ENCODE measurements around the gene HDAC4. TPM values are rescaled to one million over a fixed set of nuclear protein-coding genes. Genes with fewer than 3 reads are reported as not detected.

The HDAC4 gene
- total RNA-seq, 2 experiments from 2014 or later, result 25.2 to 65.1 TPM

- Mint-ChIP-seq H3K9me3 (ENCODE audit: low read depth) (no peaks in the 10 kb centered on the region), H3K4me1 (peaks cover 16% of the 10 kb centered on the region), H3K27me3 (peaks cover 3% of the 10 kb centered on the region), H3K36me3 (peaks cover 7% of the 10 kb centered on the region), H3K4me3 (no peak overlapping the region), H3K27ac (no peak overlapping the region)
- CTCF ChIA-PET, result interaction anchor here (0.9 kb wide), 1 partner anchor 23 kb away, joined by 4 read pairs; no protein-coding TSS in a partner anchor
- ATAC-seq, result no peak
- no peak for DNase-seq
Observed at GRCh38 chr2:239344857-239345216, 56.0 kb downstream of the HDAC4 start.

GRCh38 chr2:239343946-239344856 lies 56.6 kb downstream of the HDAC4 start:
- ATAC-seq, result no peak
- CTCF ChIA-PET, result interaction anchor here (0.9 to 1.1 kb wide), 2 partner anchors 8 to 22 kb away, joined by 3 to 4 read pairs; no protein-coding TSS in a partner anchor
- Mint-ChIP-seq H3K4me3 (no peak overlapping the region), H3K27ac (no peak overlapping the region), H3K36me3 (peaks cover 2% of the 10 kb centered on the region), H3K9me3 (ENCODE audit: low read depth) (no peaks in the 10 kb centered on the region), H3K4me1 (peaks cover 23% of the 10 kb centered on the region), H3K27me3 (peaks cover 3% of the 10 kb centered on the region)
- no peak for DNase-seq

- CTCF ChIA-PET, result interaction anchor here (1.1 kb wide), 1 partner anchor 9 kb away, joined by 3 read pairs; no protein-coding TSS in a partner anchor
- DNase-seq, result no peak
Observed at GRCh38 chr2:239343460-239343859, 57.4 kb downstream of the HDAC4 start.

GRCh38 chr2:239341840-239342239 lies 59.0 kb downstream of the HDAC4 start:
- DNase-seq (no peak), ATAC-seq (no peak)
- peaks cover 32% of the 10 kb centered on the region for H3K4me1 Mint-ChIP-seq
- no peaks in the 10 kb centered on the region for H3K9me3 Mint-ChIP-seq (ENCODE audit: low read depth)
- H3K27me3 Mint-ChIP-seq, result peaks cover 6% of the 10 kb centered on the region
- H3K36me3 Mint-ChIP-seq, result peaks cover 10% of the 10 kb centered on the region
- H3K4me3 Mint-ChIP-seq, result no peak overlapping the region
- no peak overlapping the region for H3K27ac Mint-ChIP-seq
- CTCF ChIA-PET, result no interaction called here

More at GRCh38 chr2:239343460-239343859, 57.4 kb downstream of the HDAC4 start:
- Mint-ChIP-seq H3K27ac (no peak overlapping the region), H3K4me1 (peaks cover 29% of the 10 kb centered on the region), H3K36me3 (peaks cover 2% of the 10 kb centered on the region), H3K4me3 (no peak overlapping the region), H3K27me3 (peaks cover 3% of the 10 kb centered on the region), H3K9me3 (ENCODE audit: low read depth) (no peaks in the 10 kb centered on the region)
- no peak for ATAC-seq

GRCh38 chr2:239341146-239341732 lies 59.6 kb downstream of the HDAC4 start:
- DNase-seq (no peak), ATAC-seq (no peak)
- CTCF ChIA-PET, result no interaction called here
- Mint-ChIP-seq H3K27ac (no peak overlapping the region), H3K27me3 (peaks cover 6% of the 10 kb centered on the region), H3K4me3 (no peak overlapping the region), H3K9me3 (ENCODE audit: low read depth) (no peaks in the 10 kb centered on the region), H3K36me3 (peaks cover 11% of the 10 kb centered on the region), H3K4me1 (peaks cover 32% of the 10 kb centered on the region)

- peak overlapping the region; percentile 54 for H3K27ac Mint-ChIP-seq
- H3K9me3 Mint-ChIP-seq (ENCODE audit: low read depth), result no peaks in the 10 kb centered on the region
- ATAC-seq, result peak; percentile 84
- DNase-seq, result peak; percentile 85
- peaks cover 6% of the 10 kb centered on the region for H3K27me3 Mint-ChIP-seq
- H3K4me3 Mint-ChIP-seq, result peak overlapping the region; percentile 8
- peaks cover 32% of the 10 kb centered on the region for H3K4me1 Mint-ChIP-seq
- CTCF ChIA-PET, result interaction anchor here (0.9 kb wide), 1 partner anchor 18 kb away, joined by 3 read pairs; no protein-coding TSS in a partner anchor
- peaks cover 14% of the 10 kb centered on the region for H3K36me3 Mint-ChIP-seq
Observed at GRCh38 chr2:239339726-239340601, 60.9 kb downstream of the HDAC4 start.

GRCh38 chr2:239339241-239339640 lies 61.6 kb downstream of the HDAC4 start:
- ATAC-seq, result no peak
- peak overlapping the region; percentile 8 for H3K4me3 Mint-ChIP-seq
- peak overlapping the region; percentile 54 for H3K27ac Mint-ChIP-seq

GRCh38 chr2:239337877-239338484 lies 62.8 kb downstream of the HDAC4 start:
- DNase-seq (no peak), ATAC-seq (no peak)
- Mint-ChIP-seq H3K27ac (no peak overlapping the region), H3K4me1 (peaks cover 32% of the 10 kb centered on the region), H3K4me3 (no peak overlapping the region), H3K36me3 (peaks cover 14% of the 10 kb centered on the region), H3K27me3 (peaks cover 6% of the 10 kb centered on the region), H3K9me3 (ENCODE audit: low read depth) (no peaks in the 10 kb centered on the region)
- CTCF ChIA-PET, result no interaction called here

More at GRCh38 chr2:239339241-239339640, 61.6 kb downstream of the HDAC4 start:
- Mint-ChIP-seq H3K4me1 (peaks cover 32% of the 10 kb centered on the region), H3K9me3 (ENCODE audit: low read depth) (no peaks in the 10 kb centered on the region), H3K27me3 (peaks cover 6% of the 10 kb centered on the region), H3K36me3 (peaks cover 14% of the 10 kb centered on the region)
- CTCF ChIA-PET, result no interaction called here
- no peak for DNase-seq

- Mint-ChIP-seq H3K9me3 (ENCODE audit: low read depth) (no peaks in the 10 kb centered on the region), H3K4me1 (peaks cover 32% of the 10 kb centered on the region), H3K27me3 (peaks cover 6% of the 10 kb centered on the region), H3K4me3 (no peak overlapping the region), H3K36me3 (peaks cover 14% of the 10 kb centered on the region), H3K27ac (no peak overlapping the region)
- CTCF ChIA-PET, result no interaction called here
- no peak for ATAC-seq
- no peak for DNase-seq
Observed at GRCh38 chr2:239337122-239337876, 63.5 kb downstream of the HDAC4 start.

GRCh38 chr2:239331560-239331959 lies 69.3 kb downstream of the HDAC4 start:
- Mint-ChIP-seq H3K9me3 (ENCODE audit: low read depth) (no peaks in the 10 kb centered on the region), H3K27ac (no peak overlapping the region), H3K27me3 (no peaks in the 10 kb centered on the region), H3K4me1 (peaks cover 37% of the 10 kb centered on the region), H3K36me3 (peaks cover 5% of the 10 kb centered on the region), H3K4me3 (no peak overlapping the region)
- CTCF ChIA-PET, result interaction anchor here (1.0 to 1.8 kb wide), 3 partner anchors 13 to 64 kb away, joined by 3 to 4 read pairs (median 3); no protein-coding TSS in a partner anchor
- ATAC-seq, result no peak
- DNase-seq, result peak; percentile 12

- Mint-ChIP-seq H3K4me1 (peaks cover 43% of the 10 kb centered on the region), H3K27ac (peak overlapping the region; percentile 56), H3K4me3 (no peak overlapping the region), H3K27me3 (no peaks in the 10 kb centered on the region), H3K36me3 (peaks cover 5% of the 10 kb centered on the region), H3K9me3 (ENCODE audit: low read depth) (no peaks in the 10 kb centered on the region)
- ATAC-seq (no peak), DNase-seq (peak; percentile 15)
- CTCF ChIA-PET, result interaction anchor here (1.2 kb wide), 1 partner anchor 56 kb away, joined by 3 read pairs; no protein-coding TSS in a partner anchor
Observed at GRCh38 chr2:239330836-239331235, 70.0 kb downstream of the HDAC4 start.

GRCh38 chr2:239329972-239330572 lies 70.7 kb downstream of the HDAC4 start:
- peaks cover 48% of the 10 kb centered on the region for H3K4me1 Mint-ChIP-seq
- ATAC-seq, result no peak
- H3K27me3 Mint-ChIP-seq, result no peaks in the 10 kb centered on the region
- no peaks in the 10 kb centered on the region for H3K9me3 Mint-ChIP-seq (ENCODE audit: low read depth)
- peaks cover 7% of the 10 kb centered on the region for H3K36me3 Mint-ChIP-seq
- no peak overlapping the region for H3K27ac Mint-ChIP-seq
- no peak overlapping the region for H3K4me3 Mint-ChIP-seq
- CTCF ChIA-PET, result no interaction called here
- DNase-seq, result peak; percentile 34

All from activated CD8-positive, alpha-beta memory T cell treated with anti-CD3 and anti-CD28 coated beads, Interleukin-2, amount 10 ng/mL, durations not matched to agents 7 days and 5 days (primary cell).